UCSD-AML1 (cell line): Measurements from ENCODE around the gene CXXC5.

Experiments
- DNase-seq: peaks from one replicate; lab custom pipeline; 2025; ENCODE audit not compliant: unreplicated experiment; lab: John Stamatoyannopoulos, UW

Gene CXXC5

DNA sequence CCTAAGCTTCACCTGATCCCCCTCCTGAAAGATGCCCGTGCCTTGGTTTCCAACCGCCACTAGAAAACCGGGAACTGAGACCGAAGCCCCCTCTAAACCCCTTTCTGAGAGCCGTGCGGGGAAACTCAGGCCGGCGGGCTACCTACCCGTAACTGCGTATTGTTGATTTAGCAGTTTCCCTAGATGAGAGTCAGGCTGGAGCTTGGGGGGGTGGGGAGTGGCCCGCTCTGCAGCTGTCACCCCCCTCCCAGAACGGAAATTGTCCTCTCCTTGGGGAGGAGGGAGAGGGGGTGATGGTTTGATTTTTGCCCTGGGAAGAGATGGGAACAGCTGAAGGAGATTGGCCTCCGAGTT, 2.5 kb downstream of the CXXC5 start:
- no peak for DNase-seq

DNA sequence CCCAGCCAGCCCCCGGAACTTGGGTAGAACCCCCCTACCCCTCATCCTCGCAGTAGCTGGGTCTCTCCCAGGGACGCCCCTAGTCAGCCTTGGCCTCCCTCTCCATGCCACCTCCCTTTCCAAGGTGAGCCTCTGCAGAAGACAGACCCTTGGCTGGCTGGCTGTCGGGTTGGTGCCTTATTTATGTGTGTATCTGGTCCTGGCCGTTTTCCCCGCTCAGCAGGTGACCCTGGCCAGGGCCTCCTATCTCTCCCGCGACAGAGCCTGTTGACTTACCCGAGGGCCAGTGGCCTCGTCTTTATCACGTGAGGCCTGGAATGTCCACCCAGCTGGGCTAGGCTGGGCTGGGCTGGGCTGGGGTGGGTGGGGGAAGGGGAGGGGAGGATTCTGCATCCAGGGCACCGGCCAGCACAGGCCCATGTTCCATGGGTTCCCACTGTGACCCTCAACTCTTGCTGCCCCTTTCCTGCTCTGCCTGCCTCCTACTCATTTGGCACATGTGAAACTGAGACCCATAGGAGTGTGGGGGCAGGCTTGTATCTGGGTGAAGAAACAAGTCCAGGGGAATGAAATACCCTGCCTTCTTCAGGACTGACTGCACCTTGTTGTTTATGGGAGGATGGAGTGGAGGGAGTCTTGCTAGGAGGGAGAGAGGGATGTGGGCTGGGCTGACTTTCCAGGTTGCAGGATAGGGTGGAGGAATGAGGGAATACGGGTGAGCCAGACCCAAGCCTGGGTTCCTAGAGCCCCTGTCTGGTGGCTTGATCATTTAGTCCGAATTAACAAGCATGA, 3.1 kb downstream of the CXXC5 start:
- DNase-seq, result no peak

- DNase-seq, result peak; percentile 59
These were observed 4.0 kb downstream of the CXXC5 start for GRCh38 chr5:139651853-139652787.

GRCh38 chr5:139652788-139653241, 4.7 kb downstream of the CXXC5 start:
- no peak for DNase-seq

DNA sequence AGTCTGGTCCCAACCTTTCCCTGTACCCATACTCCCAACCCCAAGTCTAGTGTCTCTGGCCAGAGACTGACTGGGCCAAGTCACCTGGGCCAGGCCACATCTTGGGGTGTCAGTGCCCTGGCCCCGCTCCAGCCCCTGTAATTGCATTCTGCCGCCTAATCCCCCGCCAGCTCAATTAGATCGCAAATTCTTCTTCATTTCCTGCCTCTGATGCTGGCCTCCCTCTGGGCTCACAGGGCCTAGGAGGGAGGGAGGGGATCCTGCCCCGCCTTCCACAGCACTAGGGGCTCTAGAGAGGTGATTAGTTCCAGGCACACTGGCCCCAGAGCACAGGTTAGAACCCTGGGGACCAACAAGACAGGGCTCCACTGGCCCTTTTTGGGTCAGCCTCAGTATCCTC, 5.5 kb downstream of the CXXC5 start:
- DNase-seq, result no peak

- DNase-seq, result no peak
These were observed 6.3 kb downstream of the CXXC5 start for GRCh38 chr5:139654464-139654863.

GRCh38 chr5:139654871-139655491, 6.8 kb downstream of the CXXC5 start:
- no peak for DNase-seq

DNA sequence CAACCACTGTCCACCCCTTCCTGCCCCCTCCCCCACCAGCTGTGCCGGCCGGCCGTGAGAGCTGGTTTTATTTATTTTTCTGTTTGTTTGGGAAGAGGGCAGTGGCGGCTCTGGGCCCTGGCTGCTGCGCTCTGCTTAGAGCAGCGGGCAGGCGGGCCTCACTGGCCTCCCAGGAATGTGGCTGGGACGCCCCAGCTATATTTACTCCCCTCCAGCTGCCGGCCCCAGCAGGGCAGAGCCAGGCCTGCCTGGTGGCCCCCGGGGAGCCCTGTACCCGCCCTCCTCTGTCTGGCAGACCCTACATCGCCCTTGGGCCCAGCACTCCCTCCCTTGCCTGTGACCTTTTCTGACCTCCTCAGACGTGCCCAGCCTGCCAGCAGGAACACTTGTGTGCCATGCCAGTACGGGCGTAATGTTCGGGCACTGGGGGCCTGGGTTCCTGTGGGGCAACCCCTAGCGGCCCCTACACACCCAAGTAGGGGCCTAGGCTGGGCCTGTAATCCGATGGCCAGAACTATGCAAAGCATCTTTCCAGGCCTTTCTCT, 7.7 kb downstream of the CXXC5 start:
- DNase-seq, result no peak

GRCh38 chr5:139657363-139658321, 9.5 kb downstream of the CXXC5 start:
- peak; percentile 77 for DNase-seq

GRCh38 chr5:139658501-139658927, 10.4 kb downstream of the CXXC5 start:
- DNase-seq, result peak; percentile 25

- no peak for DNase-seq
These were observed 10.9 kb downstream of the CXXC5 start for GRCh38 chr5:139658928-139659667.

DNA sequence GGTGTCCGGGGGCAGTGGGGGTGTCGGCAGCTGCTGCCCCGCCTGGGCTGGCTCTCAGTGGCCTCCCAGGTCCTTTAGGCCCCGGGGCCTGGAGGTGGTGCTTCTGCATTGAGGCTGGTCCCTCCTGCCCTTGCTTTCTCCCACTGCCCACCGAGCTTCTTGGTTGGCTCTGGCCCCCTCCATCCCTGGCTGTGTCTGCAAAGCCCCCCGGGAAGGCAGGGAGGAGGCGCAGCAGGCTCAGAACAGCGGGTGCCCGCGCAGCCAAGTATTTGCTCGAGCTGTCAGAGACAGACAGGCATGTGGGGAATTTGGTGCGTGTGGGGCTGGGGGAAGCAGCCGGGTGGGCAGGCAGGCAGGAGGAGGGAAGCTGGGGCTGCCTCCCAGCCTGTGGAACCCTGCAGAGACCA, 11.5 kb downstream of the CXXC5 start:
- DNase-seq, result no peak

DNA sequence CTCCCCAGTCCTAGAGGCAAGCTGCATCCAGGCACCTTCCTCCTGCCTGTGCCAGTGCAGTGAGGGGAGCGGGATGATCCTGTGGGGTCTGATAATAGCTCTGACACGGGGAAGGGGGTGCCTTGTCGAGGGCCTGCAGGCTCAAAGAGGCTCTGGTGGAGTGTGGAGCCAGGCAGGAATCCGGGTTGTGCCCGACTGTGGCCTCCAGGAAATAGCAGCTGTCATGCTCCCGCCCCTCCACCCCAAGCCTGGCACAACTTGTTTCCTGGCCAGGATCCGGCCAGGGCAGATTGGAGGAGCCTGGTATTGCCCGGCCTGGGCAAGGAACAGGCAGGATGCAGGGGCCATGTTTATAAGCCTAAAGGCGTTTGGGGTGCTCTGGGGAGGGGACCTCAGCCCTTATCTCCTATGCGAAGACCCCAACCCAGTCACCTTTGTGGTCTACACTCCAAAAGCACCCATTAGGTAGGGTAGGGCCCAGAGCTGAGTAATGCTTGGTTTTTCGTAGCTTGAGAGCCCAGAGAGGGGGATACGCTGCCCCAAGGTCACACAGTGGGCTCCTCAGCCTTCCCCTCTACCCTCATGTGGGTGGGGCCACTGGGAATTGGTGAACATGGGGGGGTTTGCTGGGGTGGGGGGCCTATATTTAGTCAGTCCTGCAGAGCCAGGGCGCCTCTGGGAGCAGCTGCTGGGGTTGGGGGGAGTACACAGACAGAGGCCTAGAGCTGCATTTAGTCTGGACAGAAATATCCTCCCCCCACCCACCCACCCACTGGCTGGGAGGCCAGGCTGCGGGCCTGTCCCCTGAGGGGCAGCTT, 12.2 kb downstream of the CXXC5 start:
- peak; percentile 65 for DNase-seq

GRCh38 chr5:139660923-139661814, 13.0 kb downstream of the CXXC5 start:
- DNase-seq, result peak; percentile 30

DNA sequence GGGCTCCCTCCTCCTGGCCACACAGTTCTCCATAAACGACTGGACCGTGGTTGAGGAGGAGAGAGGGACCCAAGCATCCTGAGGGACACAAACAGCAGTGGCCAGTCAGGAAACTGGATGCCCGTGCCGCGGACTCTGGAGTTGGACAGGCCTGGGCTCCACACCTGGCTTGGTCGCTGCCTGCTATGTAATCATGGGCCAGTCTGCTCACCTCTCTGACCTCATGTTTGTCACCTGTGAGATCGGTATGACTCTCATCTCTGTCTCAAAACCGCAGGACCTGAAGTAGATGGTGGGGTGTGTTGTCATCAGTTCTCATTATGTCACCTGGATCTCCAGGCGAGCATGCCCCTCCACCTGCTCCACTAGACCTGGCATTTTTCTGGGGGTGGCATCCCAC, 14.5 kb downstream of the CXXC5 start:
- no peak for DNase-seq

DNA sequence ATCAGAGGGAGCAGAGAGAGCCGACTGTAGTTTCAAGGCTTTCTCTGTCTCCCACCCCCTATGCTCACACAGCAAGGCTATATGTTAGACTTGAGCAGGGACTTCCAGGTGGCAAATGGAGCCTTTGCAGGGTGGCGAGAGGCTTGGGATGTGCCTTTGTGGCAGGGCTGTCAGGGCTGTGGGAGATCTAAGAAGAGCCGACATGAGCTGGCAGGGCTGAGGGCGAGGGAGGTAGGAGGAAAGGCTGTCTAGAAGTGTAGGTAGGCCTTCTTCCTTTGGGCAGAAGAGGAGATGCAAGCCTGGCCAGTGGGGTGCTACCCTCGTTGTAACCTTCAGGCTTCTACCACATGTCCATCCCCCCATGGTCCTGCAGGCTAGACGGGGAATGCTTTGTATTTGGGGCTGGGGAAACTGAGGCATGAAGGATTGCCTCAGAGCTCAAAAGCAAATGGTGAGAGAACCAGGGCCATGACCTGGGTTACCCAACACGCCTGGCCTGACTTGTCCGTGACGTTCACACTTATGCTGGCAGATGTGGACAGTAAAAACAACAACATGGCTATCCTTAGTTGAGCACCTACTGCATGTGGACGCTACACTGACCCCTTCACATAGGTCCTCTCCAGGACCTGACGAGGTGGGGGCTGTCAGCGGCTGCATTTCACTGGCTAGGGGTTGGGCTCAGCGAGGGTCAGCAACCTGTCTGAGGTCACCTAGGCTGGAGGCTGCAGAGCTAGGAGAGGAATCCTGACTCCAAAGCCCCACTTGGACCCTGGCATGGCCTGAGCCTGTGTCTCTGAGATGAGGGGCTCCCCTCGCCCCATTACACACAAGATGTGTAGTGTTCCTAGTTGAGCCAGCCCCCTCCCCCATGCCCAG, 15.3 kb downstream of the CXXC5 start:
- DNase-seq, result no peak
